Activated CD4-positive, alpha-beta T cell treated with anti-CD3 and anti-CD28 coated beads, Interleukin-2, amount 10 ng/mL, durations not matched to agents 24 days and 14 days (primary cell): ENCODE data around the gene TRIM22. TPM values are rescaled to one million over a fixed set of nuclear protein-coding genes. Genes with fewer than 3 reads are reported as not detected.
"Not testable (repeated sequence)": the region's sequence is repeated elsewhere in the genome, so short reads cannot be mapped to it uniquely, and the experiment has no call there.

Source experiments
- DNase-seq: peaks from one replicate; pipeline ENCODE4 v3.0.0; 2022
- H3K27ac Mint-ChIP-seq: one replicate; pipeline ENCODE4 v1.8.0; 2022; ENCODE audit warnings: mild to moderate bottlenecking, mixed read lengths
- H3K27me3 Mint-ChIP-seq: one replicate; pipeline ENCODE4 v1.8.0; 2022; ENCODE audit warnings: mixed read lengths
- H3K36me3 Mint-ChIP-seq: one replicate; pipeline ENCODE4 v1.8.0; 2022; ENCODE audit warnings: low read depth, mild to moderate bottlenecking, mixed read lengths
- H3K4me1 Mint-ChIP-seq: one replicate; pipeline ENCODE4 v1.8.0; 2021; ENCODE audit warnings: mixed read lengths
- H3K4me3 Mint-ChIP-seq: one replicate; pipeline ENCODE4 v1.8.0; 2022; ENCODE audit warnings: mild to moderate bottlenecking, moderate library complexity, mixed read lengths
- H3K9me3 Mint-ChIP-seq: one replicate; pipeline ENCODE4 v1.8.0; 2021; ENCODE audit warnings: mixed read lengths
- intact Hi-C: fragments of 100-400 bp; cut with micrococcal nuclease; formaldehyde crosslinking; loops from one replicate; pipeline ENCODE4 v1.15.1; 2023
- total RNA-seq: library from RNA; stranded (reverse); gene quantifications from 2 replicates; pipeline ENCODE4 v1.2.3, GENCODE V29; 2022

TRIM22 gene
- total RNA-seq, 1 donor from 2014 or later, result 104 TPM

DNA sequence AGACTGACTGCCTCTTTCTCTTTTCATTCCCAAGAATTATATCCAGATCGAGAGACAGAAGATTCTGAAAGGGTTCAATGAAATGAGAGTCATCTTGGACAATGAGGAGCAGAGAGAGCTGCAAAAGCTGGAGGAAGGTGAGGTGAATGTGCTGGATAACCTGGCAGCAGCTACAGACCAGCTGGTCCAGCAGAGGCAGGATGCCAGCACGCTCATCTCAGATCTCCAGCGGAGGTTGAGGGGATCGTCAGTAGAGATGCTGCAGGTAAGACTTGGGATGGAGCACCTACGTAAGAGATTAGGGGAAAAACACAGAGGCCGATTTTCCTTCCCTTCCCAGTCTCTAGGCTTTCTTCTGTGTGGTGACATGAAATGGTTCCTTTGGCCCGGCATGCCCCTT, 8.7 kb downstream of the TRIM22 start:
- Mint-ChIP-seq H3K27ac (peak overlapping the region; percentile 75), H3K36me3 (peaks cover 69% of the 10 kb centered on the region), H3K9me3 (no peaks in the 10 kb centered on the region)

DNA sequence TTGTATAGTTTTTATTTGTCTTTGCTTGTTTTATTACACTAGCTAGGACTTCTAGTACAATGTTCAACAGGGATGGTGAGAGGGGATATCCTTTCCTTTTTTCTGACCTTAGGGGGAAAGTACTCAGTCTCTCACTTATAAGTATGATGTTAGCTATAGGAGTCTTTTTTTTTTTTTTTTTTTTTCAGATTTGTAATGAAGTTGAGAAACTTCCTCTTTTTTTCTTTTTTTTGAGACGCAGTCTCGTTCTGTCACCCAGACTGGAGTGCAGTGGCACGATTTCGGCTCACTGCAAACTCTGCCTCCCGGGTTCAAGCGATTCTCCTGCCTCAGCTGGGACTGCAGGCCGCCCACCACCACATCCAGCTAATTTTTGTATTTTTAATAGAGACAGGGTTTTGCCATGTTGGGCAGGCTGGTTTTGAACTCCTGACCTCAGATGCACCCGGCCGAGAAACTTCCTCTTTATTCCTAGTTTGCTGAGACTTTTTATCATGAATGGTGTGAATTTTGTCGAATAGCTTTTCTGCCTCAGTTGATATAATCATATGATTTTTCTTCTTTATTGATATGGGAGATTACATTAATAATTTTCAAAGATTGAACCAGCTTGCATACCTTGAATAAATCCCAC, 10.9 kb downstream of the TRIM22 start:
- no peaks in the 10 kb centered on the region for H3K9me3 Mint-ChIP-seq
- intact Hi-C loops, result no loop called here
- no peaks in the 10 kb centered on the region for H3K27me3 Mint-ChIP-seq
- H3K4me3 Mint-ChIP-seq, result peak overlapping the region; percentile 26
- no peak overlapping the region for H3K27ac Mint-ChIP-seq
- peaks cover 32% of the 10 kb centered on the region for H3K4me1 Mint-ChIP-seq
- DNase-seq, result peak; percentile 31
- peaks cover 74% of the 10 kb centered on the region for H3K36me3 Mint-ChIP-seq

More for the DNA sequence above, 8.7 kb downstream of the TRIM22 start:
- intact Hi-C loops, result no loop called here
- DNase-seq, result peak; percentile 52
- no peaks in the 10 kb centered on the region for H3K27me3 Mint-ChIP-seq
- H3K4me1 Mint-ChIP-seq, result peaks cover 41% of the 10 kb centered on the region
- peak overlapping the region; percentile 12 for H3K4me3 Mint-ChIP-seq

DNA sequence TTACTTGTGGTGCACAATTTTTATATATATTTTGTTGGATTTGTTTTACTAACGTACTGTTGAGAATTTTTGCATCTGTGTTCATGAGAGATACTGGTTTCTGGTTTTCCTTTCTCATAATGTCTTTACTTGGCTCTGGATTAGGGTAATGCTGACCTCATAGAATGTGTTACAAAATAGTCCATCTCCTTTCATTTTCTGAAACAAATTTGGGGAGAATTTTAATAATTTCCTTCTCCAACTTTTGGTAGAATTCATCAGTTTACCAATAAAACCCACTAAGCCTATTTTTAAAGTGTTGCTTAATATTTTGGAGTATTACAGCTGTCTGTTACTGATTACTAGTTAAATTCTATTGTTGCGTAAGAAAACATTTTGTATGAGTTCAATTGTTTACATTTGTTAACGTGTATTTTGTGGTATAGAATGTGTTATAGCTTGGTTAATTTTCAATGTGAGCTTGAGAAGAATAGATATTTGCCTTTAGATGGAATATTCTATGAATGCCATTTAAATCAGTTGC, 11.5 kb downstream of the TRIM22 start:
- DNase-seq, result no peak
- peak overlapping the region; percentile 2 for H3K27ac Mint-ChIP-seq
- no peaks in the 10 kb centered on the region for H3K27me3 Mint-ChIP-seq
- no peak overlapping the region for H3K4me3 Mint-ChIP-seq
- H3K4me1 Mint-ChIP-seq, result peaks cover 32% of the 10 kb centered on the region
- intact Hi-C loops, result no loop called here
- no peaks in the 10 kb centered on the region for H3K9me3 Mint-ChIP-seq
- H3K36me3 Mint-ChIP-seq, result peaks cover 76% of the 10 kb centered on the region

DNA sequence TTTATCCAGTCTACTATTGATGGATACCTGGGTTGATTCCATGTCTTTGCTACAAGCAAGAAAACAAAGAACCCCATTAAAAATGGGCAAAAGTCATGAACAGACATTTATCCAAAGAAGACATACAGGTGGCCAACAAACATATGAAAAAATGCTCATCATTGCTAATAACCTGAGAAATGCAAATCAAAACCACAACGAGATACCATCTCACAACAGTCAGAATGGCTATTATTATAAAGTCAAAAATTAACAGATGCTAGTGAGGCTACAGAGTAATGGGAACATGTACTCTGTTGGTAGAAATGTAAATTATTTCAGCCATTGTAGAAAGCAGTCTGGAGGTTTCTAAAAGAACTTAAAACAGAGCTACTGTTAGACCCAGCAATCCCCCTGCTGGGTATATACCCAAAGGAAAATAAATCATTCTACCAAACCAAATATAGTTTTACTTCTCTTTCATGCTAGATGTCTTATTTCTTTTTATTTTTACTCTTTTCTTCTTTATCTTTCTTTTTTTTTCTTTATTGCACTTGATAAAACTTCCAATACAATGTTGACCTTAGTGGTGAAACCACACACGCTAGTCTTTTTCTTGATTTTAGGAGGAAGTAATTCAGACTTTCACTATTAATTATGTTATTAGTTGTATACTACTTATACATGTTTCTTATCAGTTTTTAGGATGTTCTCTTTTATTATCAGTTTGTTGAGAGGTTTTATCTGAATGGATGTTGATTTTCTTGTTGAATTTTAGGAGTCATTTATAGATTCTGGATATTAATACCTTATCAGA, 14.3 kb downstream of the TRIM22 start:
- no peaks in the 10 kb centered on the region for H3K27me3 Mint-ChIP-seq
- H3K9me3 Mint-ChIP-seq, result no peaks in the 10 kb centered on the region
- intact Hi-C loops, result no loop called here
- peaks cover 70% of the 10 kb centered on the region for H3K36me3 Mint-ChIP-seq
- DNase-seq, result no peak
- H3K4me3 Mint-ChIP-seq, result no peak overlapping the region
- no peak overlapping the region for H3K27ac Mint-ChIP-seq
- H3K4me1 Mint-ChIP-seq, result peaks cover 18% of the 10 kb centered on the region

DNA sequence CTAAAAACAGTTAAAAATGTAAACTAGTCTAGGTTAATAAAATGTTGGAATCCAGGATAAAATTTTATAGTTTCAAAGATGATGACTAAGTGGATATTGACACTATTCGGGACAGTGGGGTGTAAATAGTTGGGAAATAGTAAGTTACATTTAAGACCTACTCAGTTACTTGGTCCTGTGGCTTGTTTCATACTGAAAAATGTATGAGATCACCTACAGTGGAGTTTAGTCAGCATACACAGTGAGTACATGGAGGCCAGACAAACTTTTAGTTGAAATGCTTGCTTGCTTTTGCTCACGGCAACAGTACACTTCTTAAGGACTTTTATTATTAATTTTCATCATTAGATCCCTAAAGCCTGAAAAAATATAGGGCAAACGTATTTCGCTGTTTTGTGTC, 16.1 kb downstream of the TRIM22 start:
- H3K27ac Mint-ChIP-seq, result no peak overlapping the region
- H3K36me3 Mint-ChIP-seq, result peaks cover 74% of the 10 kb centered on the region
- intact Hi-C loops, result no loop called here
- H3K9me3 Mint-ChIP-seq, result no peaks in the 10 kb centered on the region
- H3K27me3 Mint-ChIP-seq, result no peaks in the 10 kb centered on the region
- H3K4me1 Mint-ChIP-seq, result peaks cover 14% of the 10 kb centered on the region
- H3K4me3 Mint-ChIP-seq, result no peak overlapping the region
- no peak for DNase-seq

DNA sequence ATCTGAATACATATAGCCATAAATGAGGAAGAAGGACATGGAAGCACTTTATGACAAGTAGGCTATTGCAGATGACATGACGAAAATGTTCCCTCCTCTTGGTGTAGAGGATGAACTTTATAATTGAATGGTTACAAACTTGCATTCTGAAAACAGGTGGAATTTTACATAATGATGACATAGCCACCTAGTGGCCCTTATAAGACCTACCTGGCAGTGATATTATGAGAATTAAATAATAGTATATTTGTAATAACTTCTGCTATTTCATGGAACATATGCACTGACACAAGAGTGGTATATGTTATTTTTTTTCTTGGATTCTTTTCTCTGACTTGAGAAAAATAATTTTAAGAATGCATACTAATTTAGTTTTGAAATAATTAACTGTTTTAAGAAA, 22.9 kb downstream of the TRIM22 start:
- Mint-ChIP-seq H3K27ac (peak overlapping the region; percentile 36), H3K4me3 (no peak overlapping the region), H3K27me3 (no peaks in the 10 kb centered on the region), H3K4me1 (no peaks in the 10 kb centered on the region), H3K36me3 (peaks cover 41% of the 10 kb centered on the region), H3K9me3 (peaks cover 2% of the 10 kb centered on the region)
- intact Hi-C loops, result loop anchor here (1.0 kb wide), 1 partner anchor 112 kb away; no protein-coding TSS in a partner anchor
- DNase-seq, result no peak

DNA sequence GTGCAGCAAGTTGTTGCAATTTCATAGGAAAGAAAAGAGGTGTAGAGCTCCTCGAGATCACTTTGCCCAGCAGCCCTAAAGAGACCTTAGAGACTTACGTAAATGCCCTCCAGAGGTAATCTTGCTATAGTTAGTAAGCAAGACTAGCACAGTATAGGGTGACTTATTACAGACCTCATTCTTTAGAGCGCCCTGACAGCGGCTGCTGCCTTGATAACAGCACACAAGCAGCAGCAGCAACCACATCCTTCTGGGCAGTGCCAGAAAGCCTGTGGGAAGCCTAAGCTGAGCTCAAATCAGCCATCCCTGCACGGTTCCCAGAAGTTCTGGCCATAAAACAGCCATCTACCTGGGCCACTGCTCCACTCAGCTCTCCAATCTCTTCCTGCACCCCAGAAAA, 24.1 kb downstream of the TRIM22 start:
- Mint-ChIP-seq H3K4me1 (no peaks in the 10 kb centered on the region), H3K9me3 (peaks cover 6% of the 10 kb centered on the region), H3K27ac (no peak overlapping the region), H3K27me3 (no peaks in the 10 kb centered on the region), H3K4me3 (no peak overlapping the region), H3K36me3 (peaks cover 38% of the 10 kb centered on the region)
- no peak for DNase-seq
- intact Hi-C loops, result no loop called here

DNA sequence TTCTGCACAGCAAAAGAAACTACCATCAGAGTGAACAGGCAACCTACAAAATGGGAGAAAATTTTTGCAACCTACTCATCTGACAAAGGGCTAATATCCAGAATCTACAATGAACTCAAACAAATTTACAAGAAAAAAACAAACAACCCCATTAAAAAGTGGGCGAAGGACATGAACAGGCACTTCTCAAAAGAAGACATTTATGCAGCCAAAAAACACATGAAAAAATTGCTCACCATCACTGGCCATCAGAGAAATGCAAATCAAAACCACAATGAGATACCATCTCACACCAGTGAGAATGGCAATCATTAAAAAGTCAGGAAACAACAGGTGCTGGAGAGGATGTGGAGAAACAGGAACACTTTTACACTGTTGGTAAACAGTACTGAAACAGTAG, 26.9 kb downstream of the TRIM22 start:
- H3K4me3 Mint-ChIP-seq, intact Hi-C loops, H3K4me1 Mint-ChIP-seq, H3K27me3 Mint-ChIP-seq, H3K9me3 Mint-ChIP-seq, DNase-seq, H3K27ac Mint-ChIP-seq: not testable (repeated sequence)
- H3K36me3 Mint-ChIP-seq, result peaks cover 27% of the 10 kb centered on the region

DNA sequence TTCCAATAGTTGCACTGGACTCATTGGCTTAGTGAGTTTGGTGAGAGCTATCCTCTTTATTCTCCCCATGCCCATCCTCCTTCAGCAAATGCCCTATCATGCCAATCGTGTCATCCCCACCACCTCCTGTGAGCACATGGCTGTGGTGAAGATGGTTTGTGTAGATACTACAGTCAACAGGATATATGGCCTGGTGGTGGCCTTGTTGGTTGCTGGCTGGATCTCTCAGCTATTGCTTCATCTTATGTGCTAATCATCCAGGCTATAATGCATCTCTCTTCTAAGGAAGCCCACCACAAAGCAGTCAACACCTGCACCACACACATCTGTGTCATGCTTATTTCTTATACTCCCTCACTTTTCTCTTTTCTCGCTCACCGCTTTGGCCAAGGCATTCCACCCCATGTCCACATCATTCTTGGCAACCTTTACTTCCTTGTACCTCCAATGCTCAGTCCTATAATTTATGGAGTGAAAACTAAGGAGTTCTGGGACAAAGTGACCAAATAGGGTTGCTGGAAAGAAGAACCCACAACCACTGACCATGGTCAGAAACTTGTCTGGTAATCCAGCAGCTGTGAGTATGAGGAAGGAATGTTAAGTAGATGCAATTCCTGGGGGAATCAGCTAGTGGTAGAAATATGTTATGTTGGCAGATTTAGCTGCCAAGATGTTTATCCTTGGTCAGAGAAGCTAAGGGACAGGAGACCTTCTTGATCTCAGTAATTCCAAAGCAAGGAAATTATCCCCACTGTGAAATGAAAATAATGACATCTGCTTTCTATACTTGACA, 30.3 kb downstream of the TRIM22 start:
- Mint-ChIP-seq H3K27ac (no peak overlapping the region), H3K27me3 (no peaks in the 10 kb centered on the region), H3K36me3 (peaks cover 19% of the 10 kb centered on the region), H3K4me3 (no peak overlapping the region), H3K4me1 (no peaks in the 10 kb centered on the region), H3K9me3 (peaks cover 6% of the 10 kb centered on the region)
- intact Hi-C loops, result no loop called here
- DNase-seq, result no peak

DNA sequence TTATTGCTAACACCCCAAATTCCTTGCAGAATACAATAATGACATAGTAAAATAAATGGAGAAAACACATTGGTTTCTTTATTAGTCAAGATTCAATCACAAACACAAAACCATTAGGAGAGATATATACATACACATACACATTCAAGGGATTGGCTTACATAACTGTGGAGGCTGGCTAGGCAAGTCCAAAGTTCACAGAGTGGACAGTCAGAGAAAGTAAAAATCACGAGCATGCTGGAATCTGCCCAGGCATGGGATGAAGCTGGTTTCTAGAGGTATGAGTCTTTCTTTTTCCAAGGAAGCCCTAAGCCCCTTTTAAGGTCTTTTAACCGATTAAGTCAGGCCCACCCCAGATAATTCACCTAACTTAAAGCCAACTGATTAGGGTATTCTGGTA, 33.0 kb downstream of the TRIM22 start:
- Mint-ChIP-seq H3K36me3 (peaks cover 17% of the 10 kb centered on the region), H3K4me1 (no peaks in the 10 kb centered on the region), H3K4me3 (no peak overlapping the region), H3K27me3 (no peaks in the 10 kb centered on the region), H3K27ac (no peak overlapping the region), H3K9me3 (peaks cover 3% of the 10 kb centered on the region)
- no peak for DNase-seq
- intact Hi-C loops, result no loop called here

DNA sequence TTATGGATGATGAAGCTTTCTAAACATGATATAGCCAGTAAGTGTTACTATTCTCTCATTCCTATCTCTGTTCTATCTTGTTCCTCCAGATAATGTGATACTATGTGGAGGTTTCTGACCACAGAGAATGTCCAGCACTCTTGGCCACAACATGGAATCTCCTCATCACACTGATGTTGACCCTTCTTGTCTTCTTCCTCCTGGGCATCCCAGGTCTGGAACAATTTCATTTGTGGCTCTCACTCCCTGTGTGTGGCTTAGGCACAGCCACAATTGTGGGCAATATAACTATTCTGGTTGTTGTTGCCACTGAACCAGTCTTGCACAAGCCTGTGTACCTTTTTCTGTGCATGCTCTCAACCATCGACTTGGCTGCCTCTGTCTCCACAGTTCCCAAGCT, 36.8 kb downstream of the TRIM22 start:
- Mint-ChIP-seq H3K36me3 (no peaks in the 10 kb centered on the region), H3K4me1 (no peaks in the 10 kb centered on the region), H3K9me3 (no peaks in the 10 kb centered on the region), H3K27ac (no peak overlapping the region), H3K4me3 (no peak overlapping the region), H3K27me3 (no peaks in the 10 kb centered on the region)
- intact Hi-C loops, result no loop called here
- DNase-seq, result no peak

DNA sequence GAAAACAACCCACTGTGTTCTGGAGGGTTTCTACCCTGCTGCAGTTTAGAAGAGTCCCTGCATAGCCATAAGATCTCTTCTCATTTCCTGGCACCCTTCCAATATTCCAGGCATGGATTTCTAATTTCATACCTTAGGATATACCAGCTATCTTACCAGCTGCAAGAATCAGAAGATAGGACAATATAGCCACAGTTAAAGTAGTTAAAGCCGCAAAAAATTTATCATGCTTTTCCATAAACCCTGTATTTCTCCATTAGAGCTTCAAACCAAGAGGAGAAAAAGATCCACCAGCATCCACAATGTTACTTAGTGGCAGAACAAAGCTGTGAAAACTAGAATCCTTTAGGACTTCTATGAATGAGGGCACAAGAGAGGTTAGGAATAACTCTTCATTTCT, 38.1 kb downstream of the TRIM22 start:
- Mint-ChIP-seq H3K27ac (no peak overlapping the region), H3K4me1 (no peaks in the 10 kb centered on the region), H3K27me3 (no peaks in the 10 kb centered on the region), H3K36me3 (peaks cover 2% of the 10 kb centered on the region), H3K4me3 (no peak overlapping the region), H3K9me3 (no peaks in the 10 kb centered on the region)
- DNase-seq, result no peak
- intact Hi-C loops, result no loop called here

DNA sequence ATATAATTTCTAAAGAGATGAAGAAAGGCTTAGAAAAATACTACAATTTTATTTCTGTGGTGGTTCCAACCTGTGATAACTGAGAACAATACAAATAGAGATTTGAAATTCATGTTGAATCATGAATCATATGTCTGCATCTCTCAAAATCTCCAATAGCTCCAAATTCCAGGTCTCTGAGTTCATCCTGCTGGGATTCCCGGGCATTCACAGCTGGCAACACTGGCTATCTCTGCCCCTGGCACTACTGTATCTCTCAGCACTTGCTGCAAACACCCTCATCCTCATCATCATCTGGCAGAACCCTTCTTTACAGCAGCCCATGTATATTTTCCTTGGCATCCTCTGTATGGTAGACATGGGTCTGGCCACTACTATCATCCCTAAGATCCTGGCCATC, 46.8 kb downstream of the TRIM22 start, which contains the start of gene OR56B1:
OR56B1 (plus strand) TSS at position 53 of the 400 bp plus-strand sequence; CDS start at position 122, 69 bp downstream.
- no peak within 1 kb of the TSS for H3K27ac Mint-ChIP-seq
- DNase-seq, result no peak
- H3K36me3 Mint-ChIP-seq, result peaks cover 3% of the 10 kb centered on the region
- no peak within 1 kb of the TSS for H3K4me3 Mint-ChIP-seq
- H3K9me3 Mint-ChIP-seq, result peaks cover 12% of the 10 kb centered on the region
- no peaks in the 10 kb centered on the region for H3K27me3 Mint-ChIP-seq
- H3K4me1 Mint-ChIP-seq, result no peaks in the 10 kb centered on the region
- intact Hi-C loops, result no loop called here

DNA sequence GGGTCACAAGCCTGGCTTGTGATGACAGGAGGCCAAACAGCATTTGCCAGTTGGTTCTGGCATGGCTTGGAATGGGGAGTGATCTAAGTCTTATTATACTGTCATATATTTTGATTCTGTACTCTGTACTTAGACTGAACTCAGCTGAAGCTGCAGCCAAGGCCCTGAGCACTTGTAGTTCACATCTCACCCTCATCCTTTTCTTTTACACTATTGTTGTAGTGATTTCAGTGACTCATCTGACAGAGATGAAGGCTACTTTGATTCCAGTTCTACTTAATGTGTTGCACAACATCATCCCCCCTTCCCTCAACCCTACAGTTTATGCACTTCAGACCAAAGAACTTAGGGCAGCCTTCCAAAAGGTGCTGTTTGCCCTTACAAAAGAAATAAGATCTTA, 47.5 kb downstream of the TRIM22 start:
- Mint-ChIP-seq H3K36me3 (peaks cover 2% of the 10 kb centered on the region), H3K4me3 (no peak overlapping the region), H3K9me3 (peaks cover 16% of the 10 kb centered on the region), H3K27ac (no peak overlapping the region), H3K27me3 (peaks cover 2% of the 10 kb centered on the region), H3K4me1 (no peaks in the 10 kb centered on the region)
- intact Hi-C loops, result no loop called here
- no peak for DNase-seq
